Neuronal stem cell (in vitro differentiated cells): ENCODE data around the gene KCNK4.

Source experiments
- DNase-seq: peaks from one replicate; pipeline ENCODE4 v3.0.0-alpha.2; 2013; ENCODE audit warnings: low spot score
- H2AFZ ChIP-seq: one replicate; pipeline ENCODE4 v1.6.1; 2013; ENCODE audit warnings: mild to moderate bottlenecking, low read length, inconsistent platforms
- H2AK5ac ChIP-seq: 2 replicates; pipeline ENCODE4 v1.6.1; 2013; ENCODE audit warnings: low read depth, mild to moderate bottlenecking, inconsistent platforms, low read length, moderate library complexity, mixed read lengths
- H2BK120ac ChIP-seq: 2 replicates; pipeline ENCODE4 v1.6.1; 2013; ENCODE audit warnings: low read depth, mild to moderate bottlenecking, inconsistent platforms, low read length, moderate library complexity, mixed read lengths
- H2BK12ac ChIP-seq: one replicate; pipeline ENCODE4 v1.6.1; 2013; ENCODE audit warnings: low read length, inconsistent platforms
- H2BK15ac ChIP-seq: 2 replicates; pipeline ENCODE4 v1.6.1; 2013; ENCODE audit warnings: mild to moderate bottlenecking, low read length, inconsistent platforms, mixed read lengths
- H2BK5ac ChIP-seq: one replicate; pipeline ENCODE4 v1.6.1; 2013; ENCODE audit warnings: inconsistent platforms, mild to moderate bottlenecking, low read length, moderate library complexity
- H3K14ac ChIP-seq: one replicate; pipeline ENCODE4 v1.6.1; 2013; ENCODE audit warnings: low read length, inconsistent platforms
- H3K18ac ChIP-seq: 2 replicates; pipeline ENCODE4 v1.6.1; 2013; ENCODE audit warnings: low read length, inconsistent platforms
- H3K23ac ChIP-seq: 2 replicates; pipeline ENCODE4 v1.6.1; 2013; ENCODE audit warnings: low read depth, mild to moderate bottlenecking, mixed read lengths, low read length, inconsistent platforms; ENCODE audit not compliant: poor library complexity
- H3K27ac ChIP-seq: replicated peaks from 3 replicates; pipeline ENCODE4 v1.5.1; 2013; ENCODE audit warnings: low read length, inconsistent platforms
- H3K27me3 ChIP-seq, 3 experiments: 2 replicates each; pipeline ENCODE4 v1.6.1; 2013; ENCODE audit warnings: low read length in 3 of 3, mild to moderate bottlenecking in 2 of 3, inconsistent platforms in 1 of 3, low read depth in 1 of 3, mixed read lengths in 1 of 3, moderate library complexity in 1 of 3; ENCODE audit not compliant: control insufficient read depth in 3 of 3, insufficient read depth in 3 of 3
- H3K36me3 ChIP-seq, 2 donors: replicated peaks in 1 of 2; 2 replicates each; pipeline ENCODE4 v1.6.1; 2013; ENCODE audit warnings: low read length in 2 of 2; ENCODE audit not compliant: control insufficient read depth in 2 of 2, insufficient read depth in 2 of 2
- H3K4ac ChIP-seq: 2 replicates; pipeline ENCODE4 v1.6.1; 2013; ENCODE audit warnings: inconsistent platforms, mild to moderate bottlenecking, low read length, moderate library complexity
- H3K4me1 ChIP-seq, 2 donors: 1 replicate in 1 of 2; 2 replicates in 1 of 2; pipeline ENCODE4 v1.6.1; 2013; ENCODE audit warnings: low read length in 2 of 2, low read depth in 1 of 2; ENCODE audit not compliant: control insufficient read depth in 2 of 2, insufficient read depth in 1 of 2
- H3K4me2 ChIP-seq: one replicate; pipeline ENCODE4 v1.6.1; 2013; ENCODE audit warnings: mild to moderate bottlenecking, low read length, inconsistent platforms; ENCODE audit not compliant: insufficient read depth, poor library complexity, severe bottlenecking
- H3K4me3 ChIP-seq, 2 donors: 2 replicates each; pipeline ENCODE4 v1.5.1; 2013; ENCODE audit warnings: low read length in 2 of 2, mild to moderate bottlenecking in 2 of 2, inconsistent platforms in 1 of 2, moderate library complexity in 1 of 2
- H3K79me1 ChIP-seq: one replicate; pipeline ENCODE4 v1.6.1; 2013; ENCODE audit warnings: low read depth, mild to moderate bottlenecking, inconsistent platforms, low read length, moderate library complexity
- H3K9ac ChIP-seq: one replicate; pipeline ENCODE4 v1.6.1; 2013; ENCODE audit warnings: mild to moderate bottlenecking, low read depth, low read length, inconsistent platforms; ENCODE audit not compliant: poor library complexity
- H3K9me3 ChIP-seq, 2 donors: replicated peaks in 1 of 2; 2 replicates each; pipeline versions ENCODE3 to v1.6.1; 2013; ENCODE audit warnings: low read length in 2 of 2, mild to moderate bottlenecking in 2 of 2, inconsistent platforms in 1 of 2, low read depth in 1 of 2, mixed read lengths in 1 of 2, moderate library complexity in 1 of 2; ENCODE audit not compliant: control insufficient read depth in 2 of 2, insufficient read depth in 1 of 2
- H4K8ac ChIP-seq: one replicate; pipeline ENCODE4 v1.6.1; 2013; ENCODE audit warnings: low read depth, mild to moderate bottlenecking, inconsistent platforms, low read length, moderate library complexity
- H4K91ac ChIP-seq: one replicate; pipeline ENCODE4 v1.6.1; 2013; ENCODE audit warnings: low read length, low read depth, mild to moderate bottlenecking, inconsistent platforms; ENCODE audit not compliant: poor library complexity
- WGBS, 2 donors: extraction: QIAGEN DNeasy Blood & Tissue Kit; methylation state at CpG; one replicate each; pipeline ENCODE4 v1.1.7; 2013; ENCODE audit warnings: missing lambda C conversion rate in 2 of 2, mixed read lengths in 1 of 2; ENCODE audit not compliant: insufficient read length in 2 of 2, insufficient replicate concordance in 1 of 2; ENCODE audit errors: extremely low coverage in 2 of 2; 5-methylcytosine and 5-hydroxymethylcytosine counted together

KCNK4 gene

DNA sequence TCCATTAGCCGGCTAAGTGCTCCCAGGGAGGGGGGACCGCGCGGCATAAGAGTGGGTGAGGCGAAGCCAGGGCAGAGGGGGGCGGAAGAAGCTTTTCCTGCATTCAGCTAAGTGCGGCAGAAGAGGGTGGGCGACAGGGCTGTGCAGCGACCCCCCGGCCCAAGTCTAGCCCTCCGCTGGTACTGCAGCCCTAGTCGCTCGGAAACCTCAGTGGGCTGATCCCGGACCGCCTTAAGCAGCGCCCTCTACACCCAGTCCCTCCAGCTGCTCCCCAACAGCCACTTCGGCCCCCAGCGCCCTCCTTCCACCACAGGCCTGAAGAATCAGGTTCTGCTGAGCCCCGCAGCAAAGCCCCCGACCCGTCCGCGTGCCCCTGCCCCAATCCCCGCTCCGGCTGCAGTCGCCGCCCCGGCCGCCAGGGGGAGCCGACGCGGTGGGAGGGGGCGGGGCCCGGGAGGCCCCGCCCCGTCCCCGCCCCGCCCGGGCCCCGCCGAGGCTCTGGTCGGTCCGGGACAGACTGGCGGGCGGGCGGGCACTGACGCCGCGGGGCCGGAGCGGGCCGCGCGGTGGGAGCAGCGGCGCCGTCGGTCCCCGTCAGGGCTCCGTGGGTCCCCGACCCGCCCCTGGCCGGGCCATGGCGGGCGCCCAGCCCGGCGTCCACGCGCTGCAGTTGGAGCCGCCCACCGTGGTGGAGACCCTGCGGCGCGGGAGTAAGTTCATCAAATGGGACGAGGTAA, 39.9 kb upstream of the KCNK4 start, which contains the start of gene PLCB3:
PLCB3 (plus strand) TSS at position 515 of the 737 bp plus-strand sequence; CDS start at position 635, 120 bp downstream.
- Histone ChIP-seq H4K91ac (peak within 1 kb of the TSS; percentile 59), H3K79me1 (peaks cover under 1% of the 10 kb centered on the region), H2BK12ac (peak within 1 kb of the TSS; percentile 11), H2BK15ac (peak within 1 kb of the TSS; percentile 98), H3K4ac (peak within 1 kb of the TSS; percentile 56), H3K9ac (peak within 1 kb of the TSS; percentile 88), H3K4me2 (peak within 1 kb of the TSS; percentile 95), H3K36me3 (peaks cover 3 to 22% of the 10 kb centered on the region in 2 donors), H3K4me1 (peaks cover 16 to 35% of the 10 kb centered on the region in 2 donors), H3K27ac (no peak within 1 kb of the TSS), H2AK5ac (peak within 1 kb of the TSS; percentile 91), H3K23ac (peak within 1 kb of the TSS; percentile 86), H4K8ac (peak within 1 kb of the TSS; percentile 49), H3K14ac (no peak within 1 kb of the TSS), H3K4me3 (peak within 1 kb of the TSS; percentile 70 to 89), H3K9me3 (no peaks in the 10 kb centered on the region), H2AFZ (peak within 1 kb of the TSS; percentile 97), H2BK120ac (peak within 1 kb of the TSS; percentile 90), H2BK5ac (peak within 1 kb of the TSS; percentile 83), H3K18ac (peak within 1 kb of the TSS; percentile 98), H3K27me3 (no peaks in the 10 kb centered on the region)
- DNase-seq = peak; percentile 76
- WGBS, 2 donors = no CpG with 5 or more reads among the region's 75 CpGs

- Histone ChIP-seq H3K9me3 (no peaks in the 10 kb centered on the region), H2BK5ac (no peak overlapping the region), H2AK5ac (peak overlapping the region; percentile 91), H3K4me2 (peak overlapping the region; percentile 95), H3K4me1 (peaks cover 16 to 35% of the 10 kb centered on the region in 2 donors), H3K36me3 (peaks cover 6 to 27% of the 10 kb centered on the region in 2 donors), H3K18ac (peak overlapping the region; percentile 88), H2BK15ac (no peak overlapping the region), H2BK120ac (no peak overlapping the region), H3K14ac (no peak overlapping the region), H2BK12ac (no peak overlapping the region), H4K91ac (no peak overlapping the region), H3K27ac (no peak overlapping the region), H3K4me3 (peak overlapping the region; percentile 70 to 89), H3K9ac (peak overlapping the region; percentile 84), H4K8ac (no peak overlapping the region), H3K4ac (no peak overlapping the region), H3K23ac (no peak overlapping the region), H3K27me3 (no peaks in the 10 kb centered on the region), H3K79me1 (no peaks in the 10 kb centered on the region), H2AFZ (peak overlapping the region; percentile 97)
- no peak for DNase-seq
- no CpG with 5 or more reads among the region's 18 CpGs for WGBS, 2 donors
Measured at GRCh38 chr11:64251753-64252002, 39.4 kb upstream of the KCNK4 start.

GRCh38 chr11:64252003-64252872, 38.9 kb upstream of the KCNK4 start:
- peak overlapping the region; percentile 97 for H2AFZ ChIP-seq
- peak overlapping the region; percentile 88 for H3K18ac ChIP-seq
- no peak overlapping the region for H2BK12ac ChIP-seq
- H2BK5ac ChIP-seq = no peak overlapping the region
- no peak overlapping the region for H2BK120ac ChIP-seq
- peaks cover 16 to 35% of the 10 kb centered on the region in 2 donors for H3K4me1 ChIP-seq
- peak overlapping the region; percentile 70 to 89 for H3K4me3 ChIP-seq
- peak overlapping the region; percentile 80 for H3K9ac ChIP-seq
- no peak overlapping the region for H3K27ac ChIP-seq
- DNase-seq = no peak
- H2AK5ac ChIP-seq = peak overlapping the region; percentile 91
- no peak overlapping the region for H4K91ac ChIP-seq
- H2BK15ac ChIP-seq = peak overlapping the region; percentile 70
- peaks cover 7 to 29% of the 10 kb centered on the region in 2 donors for H3K36me3 ChIP-seq
- H3K27me3 ChIP-seq = no peaks in the 10 kb centered on the region
- no peaks in the 10 kb centered on the region for H3K79me1 ChIP-seq
- H3K14ac ChIP-seq = no peak overlapping the region
- H3K23ac ChIP-seq = peak overlapping the region; percentile 56
- H3K9me3 ChIP-seq = no peaks in the 10 kb centered on the region
- H4K8ac ChIP-seq = no peak overlapping the region
- H3K4me2 ChIP-seq = peak overlapping the region; percentile 95
- H3K4ac ChIP-seq = peak overlapping the region; percentile 47
- WGBS, 2 donors = no CpG with 5 or more reads among the region's 23 CpGs

DNA sequence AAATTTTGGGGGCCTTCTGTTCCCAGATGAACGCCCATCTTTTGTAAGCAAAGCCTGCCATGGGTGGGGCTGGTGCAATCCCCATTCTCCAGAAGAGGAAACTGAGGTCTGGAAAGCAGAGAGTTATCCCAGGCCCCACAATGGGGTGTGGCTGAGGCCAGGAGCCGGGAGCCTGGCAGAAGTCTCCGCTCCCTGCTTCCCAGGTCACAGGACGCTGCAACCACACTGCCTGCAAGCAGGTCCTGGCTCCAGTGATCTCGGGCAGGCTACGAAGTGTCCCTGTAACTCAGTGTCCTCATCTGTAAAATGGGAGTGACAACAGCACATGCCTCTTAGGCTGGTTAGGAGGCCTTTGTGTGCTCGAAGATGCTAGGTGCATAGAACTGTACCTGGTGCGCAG, 38.1 kb upstream of the KCNK4 start:
- no peak overlapping the region for H2BK12ac ChIP-seq
- H4K8ac ChIP-seq = no peak overlapping the region
- H3K4ac ChIP-seq = no peak overlapping the region
- no peak overlapping the region for H3K18ac ChIP-seq
- H3K4me2 ChIP-seq = no peak overlapping the region
- H3K14ac ChIP-seq = no peak overlapping the region
- H2AFZ ChIP-seq = no peak overlapping the region
- peak overlapping the region; percentile 69 for H2AK5ac ChIP-seq
- H3K9me3 ChIP-seq = no peaks in the 10 kb centered on the region
- H3K4me3 ChIP-seq = peak overlapping the region in 1 of 2 donors; percentile 70
- no CpG with 5 or more reads among the region's 8 CpGs for WGBS, 2 donors
- H3K4me1 ChIP-seq = peaks cover 14 to 32% of the 10 kb centered on the region in 2 donors
- H3K23ac ChIP-seq = no peak overlapping the region
- no peak overlapping the region for H2BK15ac ChIP-seq
- no peaks in the 10 kb centered on the region for H3K79me1 ChIP-seq
- DNase-seq = no peak
- H4K91ac ChIP-seq = no peak overlapping the region
- no peak overlapping the region for H3K27ac ChIP-seq
- no peak overlapping the region for H2BK120ac ChIP-seq
- peaks cover 8 to 35% of the 10 kb centered on the region in 2 donors for H3K36me3 ChIP-seq
- H3K9ac ChIP-seq = peak overlapping the region; percentile 51
- no peaks in the 10 kb centered on the region for H3K27me3 ChIP-seq
- no peak overlapping the region for H2BK5ac ChIP-seq
